Upper lobe of left lung (tissue), 4 donors: ENCODE data around the gene ERRFI1.

Experiments
- CTCF ChIP-seq, 6 experiments: fragments of 450-650 bp in 4 of 6; fragments of 200-600 bp in 2 of 6; sonication (generic) in 2 of 6; IDR thresholded peaks; one replicate each; pipeline ENCODE4 v1.5.1; 2016 to 2019; ENCODE audit warnings: antibody characterized with exemption in 6 of 6
- EP300 ChIP-seq, 4 donors: sonication (generic); formaldehyde crosslinking; IDR thresholded peaks; one replicate each; pipeline ENCODE4 v1.5.1; 2017; ENCODE audit warnings: antibody characterized with exemption in 4 of 4, control low read depth in 2 of 4
- POLR2A ChIP-seq, 4 donors: fragments of 450-650 bp; IDR thresholded peaks; one replicate each; pipeline ENCODE4 v1.5.1; 2016 to 2017; ENCODE audit warnings: antibody characterized with exemption in 4 of 4, mild to moderate bottlenecking in 2 of 4
- POLR2AphosphoS5 ChIP-seq, 2 donors: sonication (generic); formaldehyde crosslinking; IDR thresholded peaks; one replicate each; pipeline ENCODE4 v1.5.1; 2017; ENCODE audit warnings: antibody characterized with exemption in 2 of 2

GRCh38 chr1:8025671-8026144 is 401 bp downstream of the ERRFI1 start:
- no peak for TF ChIP-seq CTCF (IDR thresholded peaks at IDR 0.05)
- TF ChIP-seq POLR2AphosphoS5 (IDR thresholded peaks at IDR 0.05), result no peak
- TF ChIP-seq POLR2A (IDR thresholded peaks at IDR 0.05), result no peak
- no peak for TF ChIP-seq EP300 (IDR thresholded peaks at IDR 0.05)
